ENCODE data around the gene CDH16. TPM values are rescaled to one million over a fixed set of nuclear protein-coding genes. Genes with fewer than 3 reads are reported as not detected.

The CDH16 gene
- total and polyA plus RNA-seq, 2 of the 13 experiments (the other 11 are each of a cell fraction or from before 2014, with no cell fraction given): 2.7 to 3.9 TPM

GRCh38 chr16:66872943-66873684 lies 45.6 kb downstream of the CDH16 start (continued):
- TF ChIP-seq MTA1 (CRISPR knock-in tag; IDR thresholded peaks at IDR 0.05; ENCODE audit: borderline replicate concordance) (peak; percentile 88; the same call in 1 of the 2 replicates), ZNF576 (CRISPR knock-in tag; IDR thresholded peaks at IDR 0.05) (0 out of 2 replicates have a peak, but pooled peaks have one; percentile 37), ZSCAN21 (CRISPR knock-in tag; IDR thresholded peaks at IDR 0.05; ENCODE audit: borderline replicate concordance) (peak; percentile 79), KLF11 (CRISPR knock-in tag; IDR thresholded peaks at IDR 0.05) (peak; percentile 65; the same call in 1 of the 2 replicates), ZNF432 (CRISPR knock-in tag; IDR thresholded peaks at IDR 0.05; ENCODE audit: borderline replicate concordance) (no peak), ZSCAN9 (CRISPR knock-in tag; IDR thresholded peaks at IDR 0.05; ENCODE audit: borderline replicate concordance) (no peak), SRY (CRISPR knock-in tag; IDR thresholded peaks at IDR 0.05) (peak; percentile 91), HHEX (CRISPR knock-in tag; IDR thresholded peaks at IDR 0.05) (no peak), ZSCAN12 (CRISPR knock-in tag; IDR thresholded peaks at IDR 0.05) (no peak), ZNF235 (CRISPR knock-in tag; IDR thresholded peaks at IDR 0.05; ENCODE audit: borderline replicate concordance) (no peak), IKZF5 (CRISPR knock-in tag; IDR thresholded peaks at IDR 0.05) (peak; percentile 54; the same call in 1 of the 2 replicates), IRF1 (CRISPR knock-in tag; IDR thresholded peaks at IDR 0.05; ENCODE audit: low read depth) (0 out of 2 replicates have a peak, but pooled peaks have one; percentile 36), NONO (IDR thresholded peaks at IDR 0.05) (no peak), NONO (CRISPR knock-in tag; conservative IDR thresholded peaks at IDR 0.05) (peak; percentile 92), ZNF12 (CRISPR knock-in tag; IDR thresholded peaks at IDR 0.05) (peak; percentile 83), ZC3H13 (CRISPR knock-in tag; IDR thresholded peaks at IDR 0.05) (peak; percentile 57; the same call in 1 of the 2 replicates), ZNF296 (CRISPR knock-in tag; conservative IDR thresholded peaks at IDR 0.05) (no peak), TGIF2 (CRISPR knock-in tag; IDR thresholded peaks at IDR 0.05) (0 out of 2 replicates have a peak, but pooled peaks have one; percentile 28), ZNF792 (CRISPR knock-in tag; IDR thresholded peaks at IDR 0.05) (peak; percentile 82; the same call in 1 of the 2 replicates), HNF1A (IDR thresholded peaks at IDR 0.05; ENCODE audit: low read depth) (no peak), HNF1A (CRISPR knock-in tag; IDR thresholded peaks at IDR 0.05; ENCODE audit: borderline replicate concordance) (peak; percentile 61; the same call in 1 of the 2 replicates), KAT7 (CRISPR knock-in tag; IDR thresholded peaks at IDR 0.05; ENCODE audit: borderline replicate concordance) (0 out of 2 replicates have a peak, but pooled peaks have one; percentile 69), THYN1 (CRISPR knock-in tag; IDR thresholded peaks at IDR 0.05; ENCODE audit: borderline replicate concordance, low read depth) (0 out of 2 replicates have a peak, but pooled peaks have one; percentile 54), PHF21A (CRISPR knock-in tag; IDR thresholded peaks at IDR 0.05) (peak; percentile 62; the same call in 1 of the 2 replicates), GTF3A (CRISPR knock-in tag; conservative IDR thresholded peaks at IDR 0.05) (0 out of 2 replicates have a peak, but pooled peaks have one; percentile 32)

Measured in HepG2 (cell line).